GM23338 (cell line): ENCODE results near the gene ANG.
A peak's percentile ranks its signal among the peaks of the same experiment; 100 is the strongest.

Experiments
- CREB1 ChIP-seq: fragments of 250-450 bp; sonication (Bioruptor Pico); IDR thresholded peaks from 2 replicates; pipeline ENCODE4 v1.5.0; 2020; ENCODE audit warnings: low read depth, mild to moderate bottlenecking, moderate library complexity
- CTCF ChIP-seq, 2 experiments: fragments of 200-600 bp in 1 of 2; sonication (generic) in 1 of 2; conservative IDR thresholded peaks; 2 replicates each; pipeline versions ENCODE4 v1.5.1 to v1.6.1; 2016 to 2017; ENCODE audit warnings: antibody characterized with exemption in 2 of 2, low read depth in 2 of 2, mild to moderate bottlenecking in 2 of 2, moderate library complexity in 1 of 2
- EZH2 ChIP-seq: fragments of 200-600 bp; sonication (generic); IDR thresholded peaks from one replicate; pipeline ENCODE4 v1.8.0; 2017; ENCODE audit warnings: antibody characterized with exemption, mild to moderate bottlenecking, low read depth; ENCODE audit not compliant: unreplicated experiment
- POLR2AphosphoS5 ChIP-seq: IDR thresholded peaks from 2 replicates; pipeline ENCODE4 v1.6.1; 2016; ENCODE audit warnings: antibody characterized with exemption, low read depth

GRCh38 chr14:20657216-20658211 lies 31.1 kb upstream of the ANG start:
- TF ChIP-seq CTCF (conservative IDR thresholded peaks at IDR 0.05; ENCODE audit: low read depth in 2 of 2): peak; percentile 78
- TF ChIP-seq EZH2: no peak
- 0 out of 2 replicates have a peak, but pooled peaks have one; percentile 19 for TF ChIP-seq CREB1 (CRISPR knock-in tag)
- TF ChIP-seq POLR2AphosphoS5: no peak
